Caki2 (cell line): Measurements from ENCODE around the gene NEK10. TPM values are rescaled to one million over a fixed set of nuclear protein-coding genes. Genes with fewer than 3 reads are reported as not detected.

ENCODE experiments used
- DNase-seq: peaks from one replicate; pipeline ENCODE4 v3.0.0-alpha.2; 2015; ENCODE audit warnings: low read depth
- in situ Hi-C: cut with HindIII; loops from 2 replicates; pipeline ENCODE4 v1.10.0; 2016; ENCODE audit warnings: low sequenced_read_pairs, low pct_unique_long_range_greater_than_20kb, mixed read lengths
- total RNA-seq: library from RNA; depleted of rRNA; stranded (reverse); fragments of >200 nt; shearing (Covaris generic); gene quantifications from 2 replicates; pipeline ENCODE4 v1.2.3, GENCODE V29; 2014; ENCODE audit warnings: low replicate concordance; rRNA removed

The NEK10 gene
- total RNA-seq, 1 experiment from 2014 or later: 0.07 TPM

- in situ Hi-C loops: no loop called here
- no peak for DNase-seq
Measured at GRCh38 chr3:27072810-27073651, 296.2 kb downstream of the NEK10 start.

- no peak for DNase-seq
- in situ Hi-C loops: no loop called here
Measured at GRCh38 chr3:27060336-27060735, 308.8 kb downstream of the NEK10 start.

Other genes starting within 250 kb of the NEK10 start
- 7.4 and 13.7 TPM in 2 replicates for gene SLC4A7, start 115.0 kb upstream of the NEK10 start, total RNA-seq